ENCODE measurements around the gene ASRGL1. TPM values are rescaled to one million over a fixed set of nuclear protein-coding genes. Genes with fewer than 3 reads are reported as not detected.

Gene ASRGL1
- polyA plus RNA-seq, 1 experiment: 0.61 TPM

DNA sequence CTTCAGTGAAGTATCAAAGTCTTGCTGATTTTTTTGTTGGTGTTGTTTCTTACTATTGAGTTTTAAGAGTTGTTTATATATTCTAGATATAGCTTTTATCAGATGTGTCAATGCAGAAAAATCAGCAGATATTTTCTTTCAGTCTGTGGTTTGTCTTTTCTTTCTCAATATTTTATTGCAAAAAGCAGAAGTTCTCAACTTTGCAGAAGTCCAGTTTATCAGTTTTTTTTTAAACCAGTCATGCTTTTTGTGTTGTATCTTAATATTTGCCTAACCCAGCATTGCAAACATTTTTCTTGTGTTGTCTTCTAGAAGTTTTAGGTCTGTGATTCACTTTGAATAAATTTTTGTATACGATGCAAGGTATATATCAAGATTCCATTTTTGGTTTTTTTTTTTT, 7.0 kb downstream of the ASRGL1 start:
- Histone ChIP-seq H3K27ac (ENCODE audit: low read depth, low read length) (no peak overlapping the region), H3K9me3 (ENCODE audit: control insufficient read depth, insufficient read depth, low read length) (no peaks in the 10 kb centered on the region), H3K27me3 (ENCODE audit: control insufficient read depth, insufficient read depth, low read length) (peaks cover 2% of the 10 kb centered on the region), H3K4me3 (ENCODE audit: low read depth, low read length) (no peak overlapping the region)
- DNase-seq (ENCODE audit: low read depth, low spot score): no peak
- ChIA-PET POLR2A (no interaction called here), CTCF (interaction anchor here (1.0 kb wide), 1 partner anchor 32 kb away, joined by 5 read pairs; no protein-coding TSS in a partner anchor)
- TF ChIP-seq, protein P1, sequence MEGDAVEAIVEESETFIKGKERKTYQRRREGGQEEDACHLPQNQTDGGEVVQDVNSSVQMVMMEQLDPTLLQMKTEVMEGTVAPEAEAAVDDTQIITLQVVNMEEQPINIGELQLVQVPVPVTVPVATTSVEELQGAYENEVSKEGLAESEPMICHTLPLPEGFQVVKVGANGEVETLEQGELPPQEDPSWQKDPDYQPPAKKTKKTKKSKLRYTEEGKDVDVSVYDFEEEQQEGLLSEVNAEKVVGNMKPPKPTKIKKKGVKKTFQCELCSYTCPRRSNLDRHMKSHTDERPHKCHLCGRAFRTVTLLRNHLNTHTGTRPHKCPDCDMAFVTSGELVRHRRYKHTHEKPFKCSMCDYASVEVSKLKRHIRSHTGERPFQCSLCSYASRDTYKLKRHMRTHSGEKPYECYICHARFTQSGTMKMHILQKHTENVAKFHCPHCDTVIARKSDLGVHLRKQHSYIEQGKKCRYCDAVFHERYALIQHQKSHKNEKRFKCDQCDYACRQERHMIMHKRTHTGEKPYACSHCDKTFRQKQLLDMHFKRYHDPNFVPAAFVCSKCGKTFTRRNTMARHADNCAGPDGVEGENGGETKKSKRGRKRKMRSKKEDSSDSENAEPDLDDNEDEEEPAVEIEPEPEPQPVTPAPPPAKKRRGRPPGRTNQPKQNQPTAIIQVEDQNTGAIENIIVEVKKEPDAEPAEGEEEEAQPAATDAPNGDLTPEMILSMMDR (IDR thresholded peaks at IDR 0.05; ENCODE audit: low read depth, low read length): no peak

DNA sequence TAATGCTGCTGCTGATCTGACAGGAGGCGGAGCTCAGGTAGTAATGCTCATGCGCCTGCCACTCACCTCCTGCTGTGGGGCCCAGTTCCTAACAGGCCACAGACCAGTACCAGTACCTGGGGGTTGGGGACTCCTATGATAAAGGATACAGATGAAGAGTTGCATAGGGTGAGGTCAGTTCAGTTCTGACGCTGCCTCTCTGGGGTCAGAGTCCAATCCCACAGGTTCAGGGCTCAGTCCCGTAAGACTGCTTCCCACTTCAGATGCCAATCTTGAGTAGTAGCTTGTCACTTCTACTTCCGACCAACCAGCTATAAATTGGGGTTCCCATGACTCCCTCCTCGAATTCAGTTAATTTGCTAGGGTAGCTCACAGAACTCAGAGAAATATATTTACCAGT, 8.6 kb downstream of the ASRGL1 start:
- Histone ChIP-seq H3K4me3 (ENCODE audit: low read depth, low read length) (no peak overlapping the region), H3K9me3 (ENCODE audit: control insufficient read depth, insufficient read depth, low read length) (no peaks in the 10 kb centered on the region), H3K27ac (ENCODE audit: low read depth, low read length) (no peak overlapping the region), H3K27me3 (ENCODE audit: control insufficient read depth, insufficient read depth, low read length) (peaks cover 2% of the 10 kb centered on the region)
- TF ChIP-seq, protein P1 (IDR thresholded peaks at IDR 0.05; ENCODE audit: low read depth, low read length): no peak
- DNase-seq (ENCODE audit: low read depth, low spot score): no peak
- CTCF ChIA-PET: no interaction called here
- POLR2A ChIA-PET: no interaction called here

DNA sequence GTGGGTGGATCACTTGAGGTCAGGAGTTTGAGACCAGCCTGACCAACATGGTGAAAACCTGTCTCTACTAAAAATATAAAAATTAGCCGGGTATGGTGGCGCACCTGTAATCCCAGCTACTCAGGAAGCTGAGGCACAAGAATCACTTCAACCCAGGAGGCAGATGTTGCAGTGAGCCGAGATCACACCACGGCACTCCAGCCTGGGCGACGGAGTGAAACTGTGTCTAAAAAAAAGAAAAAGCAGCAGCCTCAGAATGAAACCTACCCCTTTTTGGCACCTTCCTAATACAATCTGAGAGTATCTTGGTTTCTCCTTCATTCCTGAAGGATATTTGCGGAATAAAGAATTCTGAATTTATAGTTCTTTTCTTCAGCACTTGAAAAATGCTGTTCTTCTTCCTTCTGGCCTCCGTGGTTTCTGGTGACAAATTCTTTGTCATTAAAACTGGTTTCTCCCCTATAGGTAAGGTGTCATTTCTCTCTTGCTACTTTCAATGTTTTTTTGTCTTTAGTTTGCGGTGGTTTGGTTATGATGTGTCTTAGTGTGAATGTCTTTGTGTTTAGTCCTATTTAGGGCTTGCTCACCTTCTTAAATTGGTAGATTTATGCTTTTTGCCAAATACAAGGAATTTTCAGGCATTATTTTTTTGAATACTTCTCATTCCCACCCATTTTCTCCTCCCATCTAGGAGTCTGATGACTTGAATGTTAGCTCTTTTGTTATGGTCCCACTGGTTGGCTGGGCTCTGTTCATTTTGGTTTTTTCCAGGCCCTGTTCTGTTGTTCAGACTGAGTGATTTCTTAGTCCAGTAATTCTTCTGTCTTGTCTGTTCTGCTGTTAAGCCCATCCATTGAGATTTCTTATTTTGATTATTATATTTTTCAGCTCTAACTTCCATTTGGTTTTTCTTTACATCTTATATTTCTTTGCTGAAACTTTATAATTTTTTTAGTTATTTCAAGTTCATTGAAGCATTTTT, 15.4 kb downstream of the ASRGL1 start:
- POLR2A ChIA-PET: interaction anchor here (0.6 kb wide), 1 partner anchor 34 kb away, joined by 3 read pairs; no protein-coding TSS in a partner anchor
- DNase-seq (ENCODE audit: low read depth, low spot score): no peak
- peaks cover 2% of the 10 kb centered on the region for H3K27me3 ChIP-seq (ENCODE audit: control insufficient read depth, insufficient read depth, low read length)
- CTCF ChIA-PET: interaction anchor here (0.6 kb wide), 1 partner anchor 607 kb away, joined by 6 read pairs; no protein-coding TSS in a partner anchor
- H3K4me3 ChIP-seq (ENCODE audit: low read depth, low read length): no peak overlapping the region
- H3K9me3 ChIP-seq (ENCODE audit: control insufficient read depth, insufficient read depth, low read length): no peaks in the 10 kb centered on the region
- TF ChIP-seq, protein P1 (IDR thresholded peaks at IDR 0.05; ENCODE audit: low read depth, low read length): no peak
- H3K27ac ChIP-seq (ENCODE audit: low read depth, low read length): no peak overlapping the region

DNA sequence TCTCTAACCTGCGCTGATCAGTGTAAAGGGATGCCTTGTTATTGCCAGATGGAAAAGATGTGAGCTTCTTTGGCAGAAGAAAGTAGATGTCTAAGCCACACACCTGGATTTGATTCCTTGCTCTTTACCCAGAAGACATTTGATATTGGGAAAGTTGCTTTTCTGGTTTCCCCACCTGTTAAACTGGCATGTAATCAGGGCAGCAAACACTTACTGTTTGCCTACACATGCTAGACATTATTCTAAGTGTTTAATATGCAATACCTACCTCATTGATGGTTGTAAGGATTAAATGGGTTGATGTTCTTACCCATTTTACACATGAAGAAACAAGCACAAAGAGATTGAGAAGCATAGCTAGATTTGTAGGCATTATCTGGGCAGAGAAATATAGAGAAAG, 16.6 kb downstream of the ASRGL1 start:
- H3K27ac ChIP-seq (ENCODE audit: low read depth, low read length): no peak overlapping the region
- H3K9me3 ChIP-seq (ENCODE audit: control insufficient read depth, insufficient read depth, low read length): no peaks in the 10 kb centered on the region
- H3K4me3 ChIP-seq (ENCODE audit: low read depth, low read length): no peak overlapping the region
- CTCF ChIA-PET: no interaction called here
- H3K27me3 ChIP-seq (ENCODE audit: control insufficient read depth, insufficient read depth, low read length): no peaks in the 10 kb centered on the region
- TF ChIP-seq, protein P1 (IDR thresholded peaks at IDR 0.05; ENCODE audit: low read depth, low read length): no peak
- POLR2A ChIA-PET: no interaction called here
- DNase-seq (ENCODE audit: low read depth, low spot score): no peak

DNA sequence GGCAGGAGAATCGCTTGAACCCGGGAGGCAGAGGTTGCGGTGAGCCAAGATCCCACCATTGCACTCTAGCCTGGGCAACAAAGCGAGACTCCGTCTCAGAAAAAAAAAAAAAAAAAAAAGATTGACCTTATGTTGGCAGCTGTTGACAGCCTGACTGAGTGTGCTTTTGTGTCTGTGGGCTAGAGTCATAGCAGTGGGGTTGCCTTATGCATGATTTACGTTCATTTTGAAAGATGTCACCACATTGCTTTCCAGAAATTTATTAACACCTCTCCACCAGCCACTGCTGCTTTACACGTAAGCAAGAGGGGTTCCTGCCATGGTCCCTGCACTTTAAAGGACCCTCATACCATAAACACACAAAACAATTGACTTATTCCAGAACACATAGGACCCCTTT, 21.0 kb downstream of the ASRGL1 start:
- Histone ChIP-seq H3K9me3 (ENCODE audit: control insufficient read depth, insufficient read depth, low read length) (no peaks in the 10 kb centered on the region), H3K27me3 (ENCODE audit: control insufficient read depth, insufficient read depth, low read length) (no peaks in the 10 kb centered on the region), H3K4me3 (ENCODE audit: low read depth, low read length) (no peak overlapping the region), H3K27ac (ENCODE audit: low read depth, low read length) (no peak overlapping the region)
- DNase-seq (ENCODE audit: low read depth, low spot score): no peak
- TF ChIP-seq, protein P1 (IDR thresholded peaks at IDR 0.05; ENCODE audit: low read depth, low read length): no peak
- POLR2A ChIA-PET: no interaction called here
- CTCF ChIA-PET: no interaction called here

Measured in AG04450 (cell line).